Subcutaneous adipose tissue (tissue), 4 donors: ENCODE measurements around the gene PAFAH1B1. TPM values are rescaled to one million over a fixed set of nuclear protein-coding genes. Genes with fewer than 3 reads are reported as not detected.

Experiments
- CTCF ChIP-seq: fragments of 450-650 bp; IDR thresholded peaks from one replicate; pipeline ENCODE4 v1.5.1; 2016; ENCODE audit warnings: low read depth, mild to moderate bottlenecking, control low read depth, antibody characterized with exemption, moderate library complexity
- total RNA-seq, 4 donors: library from RNA; depleted of rRNA; stranded (reverse); fragments of >200 nt; gene quantifications; one replicate each; pipeline ENCODE4 v1.1.0, GENCODE V29; 2016

PAFAH1B1 gene
- total RNA-seq, 4 donors from 2014 or later = 102 to 145 (median 138) TPM

- no peak for TF ChIP-seq CTCF
Observed at GRCh38 chr17:2580661-2581060, 12.8 kb upstream of the PAFAH1B1 start.

- no peak for TF ChIP-seq CTCF
Observed at GRCh38 chr17:2582493-2582892, 11.0 kb upstream of the PAFAH1B1 start.

GRCh38 chr17:2591040-2591640 is 2.3 kb upstream of the PAFAH1B1 start:
- TF ChIP-seq CTCF = no peak

GRCh38 chr17:2593821-2594721 is 617 bp downstream of the PAFAH1B1 start:
- TF ChIP-seq CTCF = no peak

- no peak for TF ChIP-seq CTCF
Observed at GRCh38 chr17:2594722-2595599, 1.5 kb downstream of the PAFAH1B1 start.

GRCh38 chr17:2595716-2596115 is 2.3 kb downstream of the PAFAH1B1 start:
- no peak for TF ChIP-seq CTCF
